Loucy (cell line): Measurements from ENCODE around the gene SPSB1.

Experiments
- H2AFZ ChIP-seq: fragments of 200-600 bp; sonication (generic); 2 replicates; pipeline ENCODE4 v1.6.0; 2016; ENCODE audit warnings: antibody characterized with exemption, mild to moderate bottlenecking, low read length, moderate library complexity
- H3F3A ChIP-seq: fragments of 200-600 bp; 2 replicates; pipeline ENCODE4 v1.6.0; 2016; ENCODE audit warnings: antibody characterized with exemption, low read depth, mild to moderate bottlenecking
- H3K27me3 ChIP-seq: fragments of 200-600 bp; sonication (generic); 2 replicates; pipeline ENCODE4 v1.6.1; 2014; ENCODE audit warnings: low read length, mild to moderate bottlenecking; ENCODE audit not compliant: insufficient read depth, poor library complexity, severe bottlenecking
- H3K36me3 ChIP-seq: fragments of 200-600 bp; sonication (generic); 2 replicates; pipeline ENCODE4 v1.6.1; 2016; ENCODE audit warnings: low read length; ENCODE audit not compliant: insufficient read depth
- H3K4me1 ChIP-seq: fragments of 200-600 bp; sonication (generic); 2 replicates; pipeline ENCODE4 v1.5.1; 2014; ENCODE audit warnings: low read length, mild to moderate bottlenecking; ENCODE audit not compliant: insufficient read depth, poor library complexity, severe bottlenecking
- H3K4me2 ChIP-seq: fragments of 200-600 bp; sonication (generic); 2 replicates; pipeline ENCODE4 v1.6.0; 2014; ENCODE audit warnings: antibody characterized with exemption, low read length, low read depth, mild to moderate bottlenecking; ENCODE audit not compliant: poor library complexity, severe bottlenecking
- H3K4me3 ChIP-seq: fragments of 200-600 bp; sonication (generic); 2 replicates; pipeline ENCODE4 v1.5.1; 2014; ENCODE audit warnings: low read length, mild to moderate bottlenecking, mixed read lengths; ENCODE audit not compliant: poor library complexity, severe bottlenecking
- H3K79me2 ChIP-seq: fragments of 200-600 bp; sonication (generic); 2 replicates; pipeline ENCODE4 v1.6.1; 2014; ENCODE audit warnings: low read length; ENCODE audit not compliant: insufficient read depth
- H3K9ac ChIP-seq: fragments of 200-600 bp; sonication (generic); 2 replicates; pipeline ENCODE4 v1.6.0; 2014; ENCODE audit warnings: mild to moderate bottlenecking, low read depth, low read length, moderate library complexity; ENCODE audit not compliant: poor library complexity, severe bottlenecking
- H3K9me2 ChIP-seq: fragments of 200-600 bp; sonication (generic); replicated peaks from 2 replicates; pipeline ENCODE4 v1.6.1; 2016; ENCODE audit warnings: low read depth, low read length, mixed read lengths
- H3K9me3 ChIP-seq: fragments of 200-600 bp; sonication (generic); 2 replicates; pipeline ENCODE4 v1.6.1; 2014; ENCODE audit warnings: mild to moderate bottlenecking, antibody characterized with exemption, low read length, low read depth; ENCODE audit not compliant: insufficient read depth
- H4K20me1 ChIP-seq: fragments of 200-600 bp; sonication (generic); 2 replicates; pipeline ENCODE4 v1.6.0; 2014; ENCODE audit warnings: antibody characterized with exemption, low read length, mild to moderate bottlenecking; ENCODE audit not compliant: insufficient read depth, poor library complexity, severe bottlenecking
- EZH2phosphoT487 ChIP-seq: fragments of 200-600 bp; IDR thresholded peaks from 2 replicates; pipeline ENCODE4 v1.6.1; 2018; ENCODE audit warnings: antibody characterized with exemption, mild to moderate bottlenecking, moderate library complexity, borderline replicate concordance
- TF ChIP-seq, protein P1 (sequence below): fragments of 200-600 bp; sonication (generic); conservative IDR thresholded peaks from 2 replicates; pipeline ENCODE4 v1.5.1; 2014; ENCODE audit warnings: mild to moderate bottlenecking, antibody characterized with exemption, low read length

SPSB1 gene

DNA sequence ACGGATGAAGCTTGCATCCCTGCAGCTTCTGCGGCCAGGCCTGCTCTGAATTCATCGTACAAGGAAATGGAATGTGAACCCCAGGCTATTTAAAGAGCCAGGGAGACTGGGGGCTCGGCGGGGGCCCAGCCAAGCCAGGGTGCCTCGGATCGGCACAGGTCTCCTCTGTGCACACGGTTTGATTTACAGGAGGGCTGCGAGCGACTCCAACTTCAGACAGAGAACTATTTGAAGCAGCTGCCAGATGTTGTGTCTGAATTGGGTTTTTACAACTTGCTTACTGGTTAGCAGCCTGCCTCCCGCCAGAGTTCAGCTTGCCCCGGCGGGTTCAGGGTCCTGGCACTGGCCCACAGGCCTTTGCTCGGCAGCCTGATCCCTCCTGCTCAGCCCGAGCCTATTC lies 83.2 kb downstream of the SPSB1 start:
- Histone ChIP-seq H3K9me2 (no peaks in the 10 kb centered on the region), H3K79me2 (no peaks in the 10 kb centered on the region), H3K36me3 (peaks cover 7% of the 10 kb centered on the region; the same call in 1 of the 2 replicates), H3K9ac (no peak overlapping the region), H3F3A (no peaks in the 10 kb centered on the region), H3K4me3 (no peak overlapping the region), H3K4me1 (no peaks in the 10 kb centered on the region), H2AFZ (no peak overlapping the region), H3K27me3 (no peaks in the 10 kb centered on the region), H3K4me2 (no peak overlapping the region), H4K20me1 (no peaks in the 10 kb centered on the region), H3K9me3 (no peaks in the 10 kb centered on the region)
- no peak for TF ChIP-seq EZH2phosphoT487
- TF ChIP-seq, protein P1, sequence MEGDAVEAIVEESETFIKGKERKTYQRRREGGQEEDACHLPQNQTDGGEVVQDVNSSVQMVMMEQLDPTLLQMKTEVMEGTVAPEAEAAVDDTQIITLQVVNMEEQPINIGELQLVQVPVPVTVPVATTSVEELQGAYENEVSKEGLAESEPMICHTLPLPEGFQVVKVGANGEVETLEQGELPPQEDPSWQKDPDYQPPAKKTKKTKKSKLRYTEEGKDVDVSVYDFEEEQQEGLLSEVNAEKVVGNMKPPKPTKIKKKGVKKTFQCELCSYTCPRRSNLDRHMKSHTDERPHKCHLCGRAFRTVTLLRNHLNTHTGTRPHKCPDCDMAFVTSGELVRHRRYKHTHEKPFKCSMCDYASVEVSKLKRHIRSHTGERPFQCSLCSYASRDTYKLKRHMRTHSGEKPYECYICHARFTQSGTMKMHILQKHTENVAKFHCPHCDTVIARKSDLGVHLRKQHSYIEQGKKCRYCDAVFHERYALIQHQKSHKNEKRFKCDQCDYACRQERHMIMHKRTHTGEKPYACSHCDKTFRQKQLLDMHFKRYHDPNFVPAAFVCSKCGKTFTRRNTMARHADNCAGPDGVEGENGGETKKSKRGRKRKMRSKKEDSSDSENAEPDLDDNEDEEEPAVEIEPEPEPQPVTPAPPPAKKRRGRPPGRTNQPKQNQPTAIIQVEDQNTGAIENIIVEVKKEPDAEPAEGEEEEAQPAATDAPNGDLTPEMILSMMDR = no peak

DNA sequence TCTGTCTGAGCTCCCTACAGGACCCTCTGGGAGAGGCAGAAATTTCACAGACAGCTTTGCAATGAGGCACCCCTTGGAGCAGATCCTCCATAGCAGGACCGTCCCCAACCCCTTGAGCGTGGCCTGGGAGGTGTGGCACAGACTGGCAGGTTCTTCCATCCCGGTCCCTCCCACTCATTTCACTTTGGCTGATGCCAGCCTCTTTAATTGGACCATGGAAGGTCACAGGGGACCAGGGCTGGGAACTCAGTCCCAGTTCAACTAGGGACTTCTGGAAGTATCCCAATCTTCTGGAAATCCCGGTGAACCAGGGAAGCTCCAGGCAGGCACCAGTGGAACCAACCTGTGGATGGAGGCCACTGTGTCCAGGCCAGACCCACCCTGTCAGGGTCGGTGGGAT lies 83.7 kb downstream of the SPSB1 start:
- Histone ChIP-seq H2AFZ (no peak overlapping the region), H3K27me3 (no peaks in the 10 kb centered on the region), H3K9ac (no peak overlapping the region), H3K36me3 (peaks cover 7% of the 10 kb centered on the region; the same call in 1 of the 2 replicates), H3K4me1 (no peaks in the 10 kb centered on the region), H3K9me2 (no peaks in the 10 kb centered on the region), H3K9me3 (no peaks in the 10 kb centered on the region), H3K79me2 (no peaks in the 10 kb centered on the region), H3F3A (no peaks in the 10 kb centered on the region), H3K4me3 (no peak overlapping the region), H3K4me2 (no peak overlapping the region), H4K20me1 (no peaks in the 10 kb centered on the region)
- TF ChIP-seq EZH2phosphoT487 = no peak
- TF ChIP-seq, protein P1 = no peak

DNA sequence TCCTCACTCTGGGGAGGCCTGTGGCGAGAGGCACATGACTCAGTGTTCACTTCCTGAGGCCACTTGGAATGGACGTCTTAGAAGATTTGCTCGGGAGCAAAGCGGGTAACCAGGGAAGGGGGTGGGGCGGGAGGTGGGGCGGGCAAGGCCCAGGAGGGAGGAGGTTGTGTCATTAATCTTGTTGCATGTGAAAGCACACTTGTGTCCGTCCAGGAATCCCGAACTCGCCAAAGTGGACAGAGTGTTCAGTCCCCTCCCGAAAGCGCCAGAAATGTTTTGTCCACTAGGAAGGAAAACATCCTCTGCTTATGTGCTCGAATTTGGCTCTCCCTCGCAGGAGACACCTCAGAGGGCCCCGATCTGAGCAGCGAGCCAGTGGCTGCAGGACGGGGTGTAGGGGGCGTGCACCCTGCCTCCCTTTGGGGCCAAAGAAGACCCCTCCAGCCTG lies 84.2 kb downstream of the SPSB1 start:
- no peaks in the 10 kb centered on the region for H4K20me1 ChIP-seq
- H3K9ac ChIP-seq = no peak overlapping the region
- H3K4me1 ChIP-seq = no peaks in the 10 kb centered on the region
- H3K27me3 ChIP-seq = no peaks in the 10 kb centered on the region
- H3F3A ChIP-seq = no peaks in the 10 kb centered on the region
- no peaks in the 10 kb centered on the region for H3K9me2 ChIP-seq
- H3K4me2 ChIP-seq = no peak overlapping the region
- peaks cover 7% of the 10 kb centered on the region; the same call in 1 of the 2 replicates for H3K36me3 ChIP-seq
- H3K4me3 ChIP-seq = no peak overlapping the region
- TF ChIP-seq, protein P1 = no peak
- no peak for TF ChIP-seq EZH2phosphoT487
- H3K9me3 ChIP-seq = no peaks in the 10 kb centered on the region
- no peak overlapping the region for H2AFZ ChIP-seq
- H3K79me2 ChIP-seq = no peaks in the 10 kb centered on the region
